CD4-positive, alpha-beta T cell treated with Interferon gamma for 1 hour (primary cell): ENCODE results near the gene KRT31.
"Not testable (repeated sequence)": the region's sequence is repeated elsewhere in the genome, so short reads cannot be mapped to it uniquely, and the experiment has no call there.

Experiments used
- DNase-seq: peaks from one replicate; pipeline ENCODE4 v3.0.0-alpha.2; 2020

Gene KRT31

DNA sequence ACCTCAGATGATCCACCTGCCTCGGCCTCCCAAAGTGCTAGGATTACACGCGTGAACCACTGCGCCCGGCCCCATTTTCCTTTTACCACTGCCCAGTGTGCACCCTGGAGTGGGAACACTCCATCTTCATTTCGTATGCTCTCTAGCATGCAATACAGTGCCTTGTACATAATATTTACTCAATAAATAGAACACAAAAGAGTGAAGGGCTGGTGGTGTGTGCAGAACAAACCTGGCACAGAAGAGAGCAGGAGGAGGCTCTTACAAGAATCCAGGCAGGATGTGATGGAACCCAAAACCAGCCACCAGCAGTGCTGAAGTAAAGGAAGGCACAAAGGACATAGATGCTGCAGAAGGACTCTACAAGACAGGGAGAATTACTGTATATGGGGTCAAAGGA, 19.7 kb upstream of the KRT31 start:
- no peak for DNase-seq

- DNase-seq = no peak
Observed at GRCh38 chr17:41416479-41416878, 19.1 kb upstream of the KRT31 start.

DNA sequence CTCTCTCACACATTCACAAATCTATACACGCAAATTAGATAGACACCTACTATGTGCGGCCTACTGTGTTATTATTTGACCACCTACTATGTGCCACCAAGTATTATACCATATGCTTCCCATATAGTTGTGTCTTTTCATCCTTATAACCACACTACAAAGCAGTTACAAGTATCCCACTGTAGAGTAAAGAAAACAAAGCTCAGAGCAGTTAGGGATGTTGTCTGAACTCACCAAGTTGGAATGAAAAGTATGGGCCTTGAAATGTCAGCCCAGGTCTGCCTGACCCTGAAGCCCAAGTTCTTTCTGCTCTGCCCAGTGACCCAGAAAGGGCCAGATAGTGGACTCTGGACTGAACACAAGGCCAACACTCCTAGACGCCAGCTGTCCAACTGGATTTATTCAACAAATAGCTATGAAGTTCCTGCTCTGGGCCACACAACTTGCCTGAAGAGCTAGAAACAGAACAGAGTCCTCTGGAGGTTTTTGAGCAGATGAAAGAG, 18.5 kb upstream of the KRT31 start:
- DNase-seq = no peak

DNA sequence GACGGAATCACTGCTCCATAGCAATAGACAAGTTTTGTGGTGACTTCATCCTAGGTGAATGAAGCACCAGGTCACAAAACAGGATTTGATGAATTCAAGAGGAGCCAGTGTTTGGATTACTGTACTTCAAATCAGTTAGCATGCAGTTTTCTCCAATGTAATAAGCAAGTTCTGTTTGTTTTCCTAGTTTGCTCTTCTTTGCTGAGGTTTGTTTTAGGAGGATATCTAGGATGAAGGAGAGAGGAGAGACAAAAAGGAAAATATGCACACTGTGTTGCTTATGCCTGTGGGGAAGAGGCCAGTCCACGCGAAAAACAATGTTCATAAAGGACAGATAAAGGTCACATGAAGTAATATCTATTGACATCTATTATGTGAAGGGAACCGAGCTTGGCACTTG, 18.0 kb upstream of the KRT31 start:
- no peak for DNase-seq

GRCh38 chr17:41413982-41414381, 16.6 kb upstream of the KRT31 start:
- DNase-seq = no peak

DNA sequence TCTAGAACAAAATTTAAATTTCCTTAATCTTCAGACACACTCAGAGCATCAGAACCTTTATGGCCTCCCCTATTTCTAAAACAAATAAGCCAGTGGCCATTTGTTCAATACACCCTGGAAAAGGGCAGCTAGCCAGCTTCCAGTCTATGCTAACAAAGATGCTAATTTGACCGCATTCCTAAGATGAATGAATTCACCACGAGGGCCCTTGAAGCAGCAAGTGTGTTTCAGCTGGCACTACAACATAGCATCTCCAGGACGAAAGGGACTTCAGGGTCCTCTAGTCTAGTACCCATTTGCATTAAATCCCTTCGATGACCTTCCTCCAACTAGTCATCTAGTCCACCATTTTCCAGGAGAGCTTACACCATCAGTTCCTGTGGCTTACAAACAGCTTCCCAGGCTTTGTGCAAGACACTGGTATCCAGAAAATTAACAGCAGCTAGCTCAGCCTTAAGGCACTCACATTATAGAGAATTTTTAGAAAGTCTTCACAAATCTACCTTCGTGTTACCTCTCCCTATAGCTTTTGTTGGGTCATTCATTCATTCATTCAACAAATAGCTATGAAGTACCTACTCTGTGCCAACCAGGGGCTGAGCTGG, 16.0 kb upstream of the KRT31 start:
- no peak for DNase-seq

DNA sequence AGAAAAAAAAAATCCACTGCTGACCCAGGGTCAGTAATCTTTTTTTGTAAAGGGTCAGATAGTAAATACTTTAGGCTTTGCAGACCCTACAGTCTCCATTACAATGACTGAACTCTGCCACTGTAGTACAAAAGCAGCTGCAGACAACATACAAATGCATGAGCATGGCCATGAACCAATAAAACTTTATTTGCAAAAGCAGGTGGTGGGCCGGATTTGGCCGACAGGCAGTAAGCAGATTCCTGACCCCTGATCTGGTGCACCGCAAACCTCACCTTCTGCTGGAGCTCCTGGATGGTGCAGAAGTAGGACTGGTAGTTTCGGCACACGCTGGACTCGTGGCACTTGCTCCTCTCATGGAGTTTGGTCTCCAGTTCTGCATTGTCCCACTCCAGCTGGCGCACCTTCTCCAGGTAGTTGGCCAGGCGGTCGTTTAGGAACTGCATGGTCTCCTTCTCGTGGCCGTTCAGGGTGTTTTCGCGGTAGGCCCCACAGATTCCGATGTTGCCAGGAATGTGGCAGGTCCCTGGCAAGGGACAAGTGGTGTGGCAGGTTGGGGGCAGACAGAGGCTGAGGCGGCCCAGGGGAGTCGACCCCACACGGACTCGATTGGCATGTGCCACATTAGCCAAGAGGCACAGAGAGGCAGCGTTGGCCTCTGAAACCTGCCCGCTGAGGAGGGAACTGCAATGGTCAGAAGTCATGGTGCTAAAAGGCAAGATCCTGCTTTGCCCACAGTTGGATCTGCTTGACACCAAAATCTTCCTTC, 13.8 kb upstream of the KRT31 start:
- no peak for DNase-seq

GRCh38 chr17:41407226-41407625, 9.8 kb upstream of the KRT31 start:
- no peak for DNase-seq

- DNase-seq = no peak
Observed at GRCh38 chr17:41406205-41406604, 8.8 kb upstream of the KRT31 start.

DNA sequence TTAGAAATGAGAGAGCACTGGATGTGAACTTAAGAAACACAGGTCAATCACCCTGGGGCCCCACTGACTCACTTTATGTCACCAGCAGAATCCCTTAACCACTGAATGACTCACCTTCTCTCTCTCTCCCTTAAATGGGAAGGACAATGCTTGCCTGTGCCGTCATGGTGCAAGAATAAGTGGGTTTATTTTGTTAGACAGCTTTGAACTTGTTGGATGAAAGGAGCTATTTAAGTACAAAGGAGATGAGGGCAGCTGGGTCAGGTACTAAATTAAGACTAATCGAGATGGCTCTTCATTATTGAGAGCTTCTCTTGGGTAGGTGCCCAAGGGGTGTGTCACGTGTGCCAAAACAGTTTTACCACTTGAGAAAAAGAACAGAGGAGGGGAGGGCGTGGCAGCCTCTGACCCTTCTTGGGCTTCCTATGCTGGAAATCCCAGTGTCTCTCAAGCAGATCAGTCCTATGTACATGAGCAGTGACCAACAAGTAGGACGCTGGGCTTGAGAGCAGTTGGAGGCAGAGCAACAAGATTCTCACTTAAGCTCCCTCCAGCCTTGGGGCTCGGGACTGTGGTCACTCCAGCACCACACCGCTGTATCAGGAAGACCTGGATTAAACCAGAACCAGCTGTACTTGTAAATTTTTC, 6.7 kb upstream of the KRT31 start:
- DNase-seq = peak; percentile 6

- DNase-seq = no peak
Observed at GRCh38 chr17:41403404-41404023, 6.1 kb upstream of the KRT31 start.

GRCh38 chr17:41402161-41402560, 4.8 kb upstream of the KRT31 start:
- no peak for DNase-seq

DNA sequence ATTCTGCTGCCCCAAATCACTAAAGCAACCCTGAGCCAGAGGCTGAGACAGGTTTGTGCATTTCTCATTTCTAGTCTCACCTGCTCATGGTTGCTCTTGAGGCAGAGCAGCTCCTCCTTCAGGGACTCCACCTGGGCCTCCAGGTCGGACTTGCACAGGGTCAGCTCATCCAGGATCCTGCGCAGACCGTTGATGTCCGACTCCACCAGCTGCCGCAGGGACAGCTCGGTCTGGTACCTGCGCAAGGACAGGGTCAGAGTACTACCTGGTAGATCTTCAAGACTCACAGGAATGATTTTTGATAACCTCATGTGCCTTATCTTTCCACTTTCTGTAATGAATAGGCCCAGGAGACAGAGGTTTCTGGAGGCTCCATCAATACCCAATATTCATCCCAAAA, 1.1 kb downstream of the KRT31 start:
- no peak for DNase-seq

DNA sequence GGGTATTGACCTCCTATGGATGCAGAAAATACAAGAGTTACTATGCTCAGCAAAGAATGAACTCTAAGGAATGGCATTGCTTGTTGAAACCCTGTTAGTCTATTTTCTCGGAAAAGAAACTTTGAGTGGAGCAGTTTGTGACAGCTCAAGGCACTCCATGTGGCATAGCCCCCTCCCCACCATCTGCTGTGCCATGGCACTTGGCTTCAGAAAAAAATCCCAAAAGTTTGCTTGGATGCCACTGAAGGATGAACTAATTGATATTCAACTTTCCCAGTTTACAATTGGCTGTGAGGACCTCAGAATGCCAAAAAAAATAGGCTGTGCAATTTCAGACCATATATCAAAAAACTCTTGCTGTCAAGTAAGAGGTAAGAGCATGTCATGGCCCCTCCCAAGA, 1.8 kb downstream of the KRT31 start:
- no peak for DNase-seq

DNA sequence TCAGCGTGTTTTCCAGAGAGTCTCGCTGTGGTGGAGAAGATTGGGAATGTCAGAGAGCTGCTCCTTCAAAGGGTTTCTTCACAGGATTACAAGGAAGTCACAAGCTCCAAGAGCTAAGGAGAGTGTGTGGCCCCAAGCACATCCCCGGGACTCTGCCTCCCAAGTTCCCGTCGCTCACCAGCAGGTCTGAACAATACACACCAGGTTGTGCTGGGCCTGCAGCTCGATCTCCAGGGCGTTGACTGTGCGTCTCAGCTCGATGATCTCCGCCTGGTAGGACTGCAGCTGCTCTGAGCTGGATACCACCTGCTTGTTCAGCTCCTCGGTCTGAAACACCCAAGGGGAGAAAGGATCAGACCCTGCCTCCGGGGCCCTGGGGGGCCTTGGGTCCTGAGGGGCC, 2.4 kb downstream of the KRT31 start:
- not testable (repeated sequence) for DNase-seq

- DNase-seq = no peak
Observed at GRCh38 chr17:41394254-41394996, 3.0 kb downstream of the KRT31 start.

- DNase-seq = no peak
Observed at GRCh38 chr17:41393826-41394225, 3.6 kb downstream of the KRT31 start.

DNA sequence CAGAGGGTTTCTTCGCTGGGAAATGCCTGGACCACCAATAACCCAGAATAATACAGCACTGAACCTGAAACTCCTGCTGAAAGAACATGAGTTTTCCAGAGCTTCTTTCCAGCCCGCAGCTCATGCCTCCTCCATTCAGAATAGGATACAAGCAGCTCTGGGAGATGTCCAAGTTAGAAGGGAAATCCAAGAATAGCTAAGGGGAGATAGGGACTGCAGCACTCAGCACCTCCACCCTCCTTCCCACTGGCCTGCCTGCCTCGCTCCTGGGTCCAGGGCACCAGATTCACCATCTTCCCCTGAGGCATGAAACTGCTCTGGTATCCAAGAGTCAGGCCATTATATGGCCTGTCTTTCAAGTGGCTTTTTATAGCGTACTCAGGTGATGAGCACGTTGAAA, 4.1 kb downstream of the KRT31 start:
- DNase-seq = no peak

DNA sequence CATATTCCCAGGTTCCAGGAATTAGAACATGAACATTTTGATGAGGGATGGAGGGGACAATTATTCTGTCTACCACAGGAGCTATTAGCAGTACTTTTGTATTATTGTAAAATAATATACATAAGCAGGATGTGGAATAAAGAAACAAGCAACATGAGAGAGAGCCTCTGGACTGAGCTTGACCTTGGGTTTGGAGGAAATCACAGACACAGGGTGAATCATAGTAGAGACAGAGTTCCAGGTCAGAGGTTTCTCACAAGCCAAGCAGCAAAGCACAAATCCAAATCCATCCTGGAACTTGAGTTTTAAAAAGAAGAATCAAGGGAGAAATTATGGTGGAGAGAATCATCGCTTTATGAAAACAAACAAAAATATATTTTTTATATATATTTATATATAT, 5.1 kb downstream of the KRT31 start:
- DNase-seq = no peak

DNA sequence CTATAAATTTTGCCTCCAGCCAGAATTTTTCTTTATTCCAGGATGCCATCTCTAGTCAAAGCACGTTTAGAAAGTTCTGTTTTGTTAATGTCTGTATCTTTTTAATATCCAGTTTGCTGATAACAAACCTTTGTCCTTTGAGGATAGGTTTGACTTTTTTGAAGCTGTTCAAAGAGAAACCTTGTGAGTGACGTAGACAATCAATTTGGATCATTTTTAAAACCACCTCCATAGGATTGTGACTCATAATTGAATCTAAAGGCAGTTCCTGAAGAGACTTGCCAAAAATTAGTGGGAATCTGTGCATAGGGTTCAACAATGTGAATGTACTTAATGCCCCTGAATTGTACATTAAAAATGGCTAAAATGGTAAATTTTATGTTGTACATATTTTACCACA, 5.9 kb downstream of the KRT31 start:
- no peak for DNase-seq

DNA sequence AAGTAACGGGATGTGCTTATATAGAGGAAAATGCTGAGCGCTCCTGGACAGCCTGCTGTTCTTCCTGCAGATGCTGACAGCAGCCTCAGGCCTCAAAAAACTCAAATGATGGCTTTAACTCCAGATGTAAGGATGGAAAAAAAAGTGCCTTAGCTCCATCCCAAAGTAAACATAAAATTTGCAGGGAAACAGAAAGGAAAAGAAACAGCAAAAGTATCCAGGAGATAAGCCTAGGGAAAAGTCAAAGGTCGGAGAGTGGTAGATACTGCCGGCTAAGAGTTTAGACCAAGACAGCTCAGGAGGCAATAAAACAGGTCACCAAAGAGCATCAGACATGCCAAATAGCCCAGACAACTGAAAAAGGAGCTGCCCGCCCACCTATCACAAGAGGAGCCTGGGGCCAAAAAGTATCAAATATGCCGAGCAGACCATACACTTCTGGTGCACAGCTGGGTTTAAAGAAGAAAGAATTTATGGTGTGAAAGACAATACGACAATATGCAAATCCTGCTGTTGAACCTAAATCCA, 6.9 kb downstream of the KRT31 start:
- no peak for DNase-seq

DNA sequence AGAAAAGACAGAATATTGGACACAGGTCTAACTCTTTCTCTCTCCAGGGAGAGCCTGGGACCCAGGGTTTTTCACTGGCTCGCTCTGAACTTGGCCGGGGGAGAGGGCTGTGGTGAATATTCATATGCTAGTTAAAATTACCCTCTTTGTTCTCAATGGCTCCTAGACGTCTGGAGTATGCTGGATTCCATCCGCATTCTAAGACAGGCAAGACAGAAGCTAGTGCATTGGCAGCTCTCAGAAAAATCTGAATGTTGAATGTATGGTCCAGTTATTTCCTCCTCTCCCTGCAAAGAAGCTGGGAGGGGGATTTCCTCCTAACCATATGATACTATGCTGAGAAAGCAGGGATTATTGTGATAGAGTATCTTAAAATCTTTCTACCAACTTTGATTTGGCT, 9.7 kb downstream of the KRT31 start:
- DNase-seq = no peak

- no peak for DNase-seq
Observed at GRCh38 chr17:41386227-41386626, 11.2 kb downstream of the KRT31 start.
